HG03025 (cell line): ENCODE measurements around the gene SGO2.
"Not testable (repeated sequence)": the region's sequence is repeated elsewhere in the genome, so short reads cannot be mapped to it uniquely, and the experiment has no call there.

Source experiments
- ATAC-seq: cut with Tn5 transposase; IDR thresholded peaks from one replicate; pipeline ENCODE4 v1.9.1; 2021; ENCODE audit warnings: mild to moderate bottlenecking, moderate library complexity; ENCODE audit not compliant: unreplicated experiment, low FRiP score

SGO2 gene

DNA sequence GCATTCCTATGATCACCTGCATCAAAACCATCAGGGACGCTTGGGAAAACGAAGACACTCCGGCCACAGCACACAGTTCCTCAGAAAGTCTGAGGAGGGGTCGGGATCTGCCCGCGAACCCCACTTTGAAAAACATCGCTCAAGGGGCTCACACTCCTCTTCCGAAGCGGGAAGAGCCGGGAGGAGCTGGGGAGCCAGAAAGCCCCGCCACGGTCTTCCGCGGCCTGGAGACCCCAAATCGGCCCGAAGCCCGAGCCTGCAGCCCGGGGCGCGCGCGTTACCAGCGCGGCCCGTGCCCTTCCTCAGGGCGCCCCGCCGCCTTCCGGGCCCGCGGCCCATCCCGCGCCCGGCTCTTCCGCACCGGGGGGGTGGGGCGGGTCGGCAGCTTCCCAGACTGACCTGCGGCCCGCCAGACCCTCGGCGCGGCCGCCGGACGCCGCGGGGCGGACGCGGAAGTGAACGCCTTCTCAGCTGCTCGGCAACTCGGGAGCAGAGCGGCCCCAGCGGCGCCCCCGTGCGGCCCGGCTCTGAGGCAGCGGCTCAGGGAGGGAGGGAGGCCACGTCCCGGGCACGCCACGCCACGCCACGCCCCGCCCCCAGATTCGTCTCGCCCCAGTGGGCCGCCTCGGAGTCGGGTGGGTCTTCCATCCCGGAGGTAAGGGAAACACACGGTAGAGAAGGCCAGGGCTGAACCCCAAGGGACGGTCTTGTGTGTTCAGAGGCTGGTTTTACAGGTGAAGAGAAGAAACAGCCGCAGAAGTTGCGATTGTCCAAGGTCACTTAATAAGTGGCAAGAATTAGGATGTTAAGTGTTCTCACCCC, 16.2 kb upstream of the SGO2 start, which contains the start of gene KCTD18:
TSS of gene KCTD18 (minus strand) at position 457 of the 822 bp plus-strand sequence. CDS start 3,052 bp downstream, outside the sequence.
- peak; percentile 94 for ATAC-seq

DNA sequence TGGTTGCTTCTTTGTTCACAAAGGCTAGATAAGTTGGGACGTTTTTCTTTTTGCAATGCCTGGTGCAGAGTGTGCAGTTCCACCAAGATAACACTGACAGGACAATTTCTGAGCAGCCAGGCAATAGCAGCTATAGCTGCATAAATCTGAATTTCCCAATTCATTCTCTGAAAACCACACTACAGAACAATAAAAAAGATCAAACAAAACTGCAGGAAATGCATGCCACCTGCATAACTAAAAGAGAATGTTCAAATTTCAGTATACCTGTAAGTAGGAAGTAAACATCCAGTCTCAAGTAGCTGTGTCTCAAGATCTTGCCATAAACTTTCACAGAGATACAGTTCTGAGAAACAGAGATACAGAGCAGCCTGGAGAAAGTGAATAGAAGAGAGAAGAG, 10.9 kb upstream of the SGO2 start:
- ATAC-seq, result no peak

DNA sequence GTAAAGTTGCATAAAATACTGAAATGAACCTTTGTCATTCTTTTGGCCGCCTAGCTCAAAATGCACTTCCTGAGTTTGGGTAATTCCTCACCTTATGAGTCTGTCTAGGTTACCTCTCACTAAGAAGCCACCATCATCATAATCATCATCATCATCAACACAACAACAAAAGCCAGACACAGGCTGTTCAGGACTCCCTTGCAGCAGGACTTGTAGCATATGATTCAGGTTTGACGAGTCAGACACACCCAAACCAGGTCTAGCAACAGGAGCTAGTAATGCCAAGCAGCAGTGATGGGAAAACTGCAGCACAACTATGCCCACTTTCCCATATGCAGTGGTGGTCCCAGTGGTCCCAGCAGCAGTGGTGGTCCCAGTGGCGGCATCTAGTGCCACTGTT, 2.8 kb upstream of the SGO2 start:
- ATAC-seq, result no peak

DNA sequence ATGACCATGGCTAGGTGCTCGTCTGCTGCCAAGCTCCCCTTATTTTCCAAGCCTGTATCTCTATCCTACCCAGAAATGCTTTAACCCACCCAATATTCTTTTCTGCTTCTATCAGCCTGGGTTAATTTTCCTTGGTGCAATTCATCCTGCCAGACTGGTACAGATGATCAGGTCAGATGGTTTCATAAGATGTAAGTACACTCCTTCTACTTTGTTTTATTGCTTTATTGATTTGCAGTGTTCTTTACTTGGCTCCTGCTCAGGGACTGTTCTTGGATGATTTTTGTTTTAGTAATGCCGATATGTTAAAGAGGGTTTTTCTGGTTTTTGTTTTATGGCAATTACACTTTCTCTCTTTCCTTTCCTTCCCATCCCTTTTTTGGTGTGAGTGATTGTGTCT, 2.4 kb upstream of the SGO2 start:
- ATAC-seq, result no peak

DNA sequence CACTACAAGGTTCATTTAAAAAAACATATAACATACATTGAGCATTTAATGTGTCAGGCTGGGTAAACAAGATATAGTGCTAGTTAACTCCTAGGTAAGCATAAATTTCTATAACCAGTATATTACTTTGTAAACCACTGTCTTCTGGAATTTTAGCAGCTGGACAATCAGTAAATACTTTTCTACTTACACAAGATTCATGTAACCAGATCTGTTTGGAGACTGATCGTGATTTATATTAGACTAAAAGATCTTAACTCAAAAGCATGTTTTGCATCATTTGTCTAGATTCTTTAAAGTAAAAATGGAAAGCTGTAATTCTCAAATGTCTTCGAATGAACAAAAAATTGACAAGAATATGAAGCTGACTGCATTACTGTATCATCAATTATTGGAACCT, 941 bp upstream of the SGO2 start:
- ATAC-seq, result no peak

DNA sequence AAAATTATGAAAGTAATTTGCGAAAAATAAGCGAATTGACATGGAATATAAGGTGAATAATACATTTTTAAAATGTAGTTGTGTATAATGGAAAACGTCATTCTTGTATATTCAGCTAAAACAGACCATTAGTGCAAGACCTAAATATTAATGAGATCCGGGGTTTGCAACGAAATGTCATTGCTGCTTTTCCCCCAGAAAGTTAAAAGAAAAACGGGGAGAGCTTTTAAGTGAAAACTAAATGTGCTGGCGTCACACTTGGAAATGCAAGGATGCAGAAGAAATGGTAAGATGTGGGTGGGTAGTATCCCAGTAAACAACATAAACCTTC, 491 bp upstream of the SGO2 start:
- no peak for ATAC-seq

DNA sequence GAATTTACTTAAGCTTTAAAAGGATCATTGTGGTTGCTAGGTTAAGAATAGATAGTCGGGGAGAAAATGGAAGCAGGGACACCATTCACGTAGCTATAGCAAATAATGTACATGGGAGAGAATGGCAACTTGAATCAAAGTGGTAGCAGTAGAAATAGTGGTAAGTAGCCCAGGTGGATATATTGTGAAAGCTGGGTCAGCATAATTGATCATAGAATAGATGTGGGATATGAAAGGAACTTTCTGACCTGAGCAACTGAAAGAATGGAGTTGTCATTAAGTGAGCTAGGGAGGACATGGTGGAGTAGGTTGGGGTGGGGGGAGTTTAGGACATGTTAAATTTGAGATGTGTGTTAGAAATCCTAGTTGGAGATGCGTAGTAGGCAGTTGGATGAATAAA, 2.2 kb downstream of the SGO2 start:
- no peak for ATAC-seq

DNA sequence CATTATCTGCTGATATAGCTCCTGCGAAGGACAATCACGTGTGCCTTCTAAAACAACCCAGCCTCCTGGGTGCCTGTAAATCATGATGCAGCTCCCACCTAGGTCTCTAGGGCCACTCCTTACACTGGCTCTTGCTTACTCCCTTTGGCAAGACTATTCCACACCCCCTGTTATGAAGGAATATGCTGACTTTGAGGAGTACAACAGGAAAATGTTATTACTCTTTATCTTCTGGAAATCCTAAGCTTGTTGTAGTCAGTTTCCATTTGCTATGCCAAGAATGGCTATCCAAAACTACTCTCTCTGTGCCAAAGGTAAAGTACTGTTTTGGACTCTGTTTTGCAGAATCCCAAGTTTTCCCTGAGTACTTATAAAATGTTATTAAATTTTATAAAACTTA, 7.7 kb downstream of the SGO2 start:
- no peak for ATAC-seq

DNA sequence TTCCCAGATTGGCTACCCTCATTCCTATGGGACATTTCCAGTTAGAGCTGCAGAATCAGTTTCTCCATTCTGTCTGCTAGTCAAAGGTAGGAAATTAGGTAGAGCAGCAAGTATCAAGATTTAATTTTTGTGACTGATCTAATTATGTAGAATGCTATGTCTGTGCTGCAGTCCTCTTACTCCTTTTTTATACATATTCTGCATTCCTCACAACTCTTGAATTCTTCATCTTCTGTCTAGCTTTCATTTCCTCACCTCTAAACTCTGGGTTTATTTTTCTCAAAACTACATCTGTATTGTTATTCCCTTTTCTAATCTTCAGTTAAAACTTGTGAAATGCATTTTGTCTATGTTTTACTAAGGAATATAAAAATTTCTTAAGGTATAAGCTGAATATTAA, 8.6 kb downstream of the SGO2 start:
- ATAC-seq, result no peak

DNA sequence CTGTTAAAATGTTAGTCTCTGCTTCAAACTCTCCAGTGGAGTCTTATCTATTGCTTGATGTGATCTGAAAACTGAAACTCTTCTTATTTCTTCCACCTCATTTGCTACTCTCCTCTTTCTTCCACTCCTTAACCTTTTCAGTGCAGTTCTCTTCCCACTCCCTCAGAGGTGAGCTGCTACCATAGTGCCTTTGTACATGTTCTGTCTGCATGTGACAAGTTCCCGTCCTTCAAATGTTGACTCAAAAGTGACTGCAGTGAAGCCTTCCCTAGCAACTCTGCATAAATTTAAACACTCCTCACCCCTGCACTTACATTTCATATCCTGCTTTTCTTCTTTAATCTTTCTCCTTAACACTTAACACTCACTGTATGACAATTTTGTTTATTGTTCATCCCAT, 12.1 kb downstream of the SGO2 start:
- ATAC-seq, result no peak

DNA sequence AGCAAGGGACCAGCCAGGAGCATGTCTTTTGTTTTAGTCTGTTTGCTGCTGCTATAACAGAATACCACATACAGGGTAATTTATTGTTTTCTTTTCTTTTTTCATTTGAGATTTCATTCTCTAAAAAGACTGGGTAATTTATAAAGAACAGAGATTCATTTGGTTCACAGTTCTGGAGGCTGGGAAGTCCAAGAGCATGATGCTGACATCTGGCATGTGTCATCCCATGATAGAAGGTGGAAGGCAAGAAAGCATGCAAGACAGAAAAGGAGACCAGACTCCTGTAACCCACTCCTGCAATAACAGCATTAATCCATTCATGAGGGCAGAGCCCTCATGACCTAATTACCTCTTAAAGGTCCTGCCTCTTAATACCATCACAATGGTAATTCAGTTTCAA, 14.8 kb downstream of the SGO2 start:
- ATAC-seq, result no peak

DNA sequence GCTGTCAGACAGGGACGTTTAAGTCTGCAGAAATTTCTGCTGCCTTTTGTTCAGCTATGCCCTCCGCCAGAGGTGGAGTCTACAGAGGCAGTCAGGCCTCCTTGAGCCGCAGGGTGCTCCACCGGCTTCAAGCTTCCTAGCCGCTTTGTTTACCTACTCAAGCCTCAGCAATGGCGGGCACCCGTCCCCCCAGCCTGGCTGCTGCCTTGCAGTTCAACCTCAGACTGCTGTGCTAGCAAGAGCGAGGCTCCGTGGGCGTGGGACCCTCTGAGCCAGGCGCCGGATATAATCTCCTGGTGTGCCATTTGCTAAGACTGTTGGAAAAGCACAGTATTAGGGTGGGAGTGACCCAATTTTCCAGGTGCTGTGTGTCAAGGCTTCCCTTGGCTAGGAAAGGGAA, 40.6 kb downstream of the SGO2 start:
- ATAC-seq, result not testable (repeated sequence)

DNA sequence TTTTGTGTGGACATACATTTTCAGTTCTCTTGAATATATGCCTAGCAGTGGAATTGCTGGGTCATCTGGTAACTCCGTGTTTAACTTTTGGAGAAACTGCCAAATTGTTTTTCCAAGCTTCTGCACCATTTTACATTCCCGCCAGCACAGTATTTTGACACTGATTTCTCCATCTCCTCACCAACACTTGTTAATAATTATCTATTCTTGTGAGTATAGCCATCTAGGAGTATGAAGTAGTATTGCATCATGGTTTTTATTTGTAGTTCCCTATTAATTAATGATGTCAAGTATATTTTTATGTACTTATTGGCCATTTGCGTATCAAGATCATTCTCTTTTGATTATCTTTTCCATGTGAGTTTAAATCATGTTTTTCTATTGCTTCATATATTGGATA, 41.9 kb downstream of the SGO2 start:
- no peak for ATAC-seq

DNA sequence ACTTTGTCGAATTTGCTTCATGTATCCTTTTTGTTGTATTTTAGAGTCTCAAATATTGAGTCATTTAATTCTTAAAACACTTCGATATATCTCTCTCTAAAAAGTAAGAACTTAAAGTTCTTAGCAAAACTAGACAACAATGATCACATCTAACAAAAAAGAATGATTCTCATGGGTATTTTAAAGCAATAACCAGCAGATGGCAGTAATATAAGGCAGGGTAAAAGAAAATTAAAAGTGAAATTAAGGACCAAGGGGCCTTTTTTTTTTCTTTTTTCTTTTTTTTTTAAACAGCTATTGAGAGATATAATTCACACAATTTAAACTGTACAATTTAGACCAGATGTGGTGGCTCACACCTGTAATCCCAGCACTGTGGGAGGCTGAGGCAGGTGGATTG, 50.0 kb downstream of the SGO2 start:
- no peak for ATAC-seq

DNA sequence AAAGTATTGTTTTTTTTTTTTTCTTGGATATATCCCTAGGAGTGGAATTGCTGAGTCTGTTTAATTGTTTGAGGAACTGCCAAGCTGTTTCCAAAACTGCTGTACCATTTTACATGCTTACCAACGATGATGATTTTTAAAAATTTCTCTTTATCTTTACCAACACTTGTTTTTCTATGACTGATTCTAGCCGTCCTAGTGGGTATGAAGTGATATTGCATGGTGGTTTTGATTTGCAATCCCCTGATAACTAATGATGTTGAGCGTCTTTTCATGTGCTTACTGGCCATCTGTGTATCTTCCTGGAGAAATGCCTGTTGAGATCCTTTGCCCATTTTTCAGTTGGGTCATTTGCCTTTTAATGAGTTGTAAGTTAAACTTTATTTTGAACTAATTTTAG, 51.0 kb downstream of the SGO2 start:
- ATAC-seq, result no peak

DNA sequence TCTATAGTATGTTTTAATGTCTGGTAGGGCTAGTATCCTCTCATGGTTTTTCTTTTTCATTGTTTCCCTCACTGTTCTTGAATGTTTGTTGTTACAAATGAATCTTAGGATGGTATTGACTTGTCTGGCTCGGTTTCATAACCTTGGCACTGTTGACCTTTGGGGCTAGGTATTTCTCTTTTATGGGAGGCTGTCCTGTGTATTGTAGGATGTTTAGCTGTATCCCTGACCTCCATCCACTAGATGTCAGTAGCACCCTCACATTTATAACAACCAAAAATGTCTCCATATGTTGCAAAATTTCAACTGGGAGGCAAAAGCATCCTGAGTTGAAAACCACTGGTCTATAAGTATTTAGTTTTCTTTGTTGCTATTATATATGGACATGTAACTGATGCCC, 52.8 kb downstream of the SGO2 start:
- no peak for ATAC-seq

DNA sequence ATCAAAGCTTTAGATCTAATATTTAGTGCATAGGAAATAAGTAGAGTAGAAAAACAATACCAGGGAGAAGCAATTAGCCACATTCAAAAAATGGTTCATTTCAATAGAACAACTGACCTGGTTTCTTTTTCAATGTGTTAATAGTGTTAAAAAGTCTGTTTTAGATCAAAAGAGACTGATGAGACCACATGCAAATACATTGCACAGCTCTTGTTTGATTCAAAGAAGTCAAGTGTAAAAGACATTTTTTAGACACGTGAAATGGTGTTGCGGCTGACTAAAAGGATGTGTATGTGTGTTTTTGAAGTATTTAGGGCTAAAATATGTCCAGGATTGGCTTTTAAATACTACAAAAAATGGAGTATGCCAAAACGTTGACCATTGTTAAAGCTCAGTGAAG, 58.6 kb downstream of the SGO2 start:
- no peak for ATAC-seq

DNA sequence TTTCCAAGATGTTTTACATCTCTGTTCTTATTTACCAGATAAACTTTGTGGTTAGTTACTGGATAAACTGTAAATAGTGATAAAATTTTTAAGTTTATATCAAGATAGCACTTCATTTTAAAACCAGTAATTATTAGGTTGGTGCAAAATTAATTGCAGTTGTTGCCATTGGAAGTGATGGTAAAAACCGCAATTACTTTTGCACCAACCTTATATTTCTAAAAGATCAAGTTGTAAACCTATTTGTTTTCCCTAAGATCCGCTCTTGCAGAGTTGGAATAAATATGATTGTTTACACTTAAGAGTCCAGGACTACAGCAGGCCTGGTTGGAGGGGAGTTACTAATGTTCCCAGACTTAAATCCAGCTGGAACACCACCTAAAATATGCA, 59.3 kb downstream of the SGO2 start:
- ATAC-seq, result no peak

DNA sequence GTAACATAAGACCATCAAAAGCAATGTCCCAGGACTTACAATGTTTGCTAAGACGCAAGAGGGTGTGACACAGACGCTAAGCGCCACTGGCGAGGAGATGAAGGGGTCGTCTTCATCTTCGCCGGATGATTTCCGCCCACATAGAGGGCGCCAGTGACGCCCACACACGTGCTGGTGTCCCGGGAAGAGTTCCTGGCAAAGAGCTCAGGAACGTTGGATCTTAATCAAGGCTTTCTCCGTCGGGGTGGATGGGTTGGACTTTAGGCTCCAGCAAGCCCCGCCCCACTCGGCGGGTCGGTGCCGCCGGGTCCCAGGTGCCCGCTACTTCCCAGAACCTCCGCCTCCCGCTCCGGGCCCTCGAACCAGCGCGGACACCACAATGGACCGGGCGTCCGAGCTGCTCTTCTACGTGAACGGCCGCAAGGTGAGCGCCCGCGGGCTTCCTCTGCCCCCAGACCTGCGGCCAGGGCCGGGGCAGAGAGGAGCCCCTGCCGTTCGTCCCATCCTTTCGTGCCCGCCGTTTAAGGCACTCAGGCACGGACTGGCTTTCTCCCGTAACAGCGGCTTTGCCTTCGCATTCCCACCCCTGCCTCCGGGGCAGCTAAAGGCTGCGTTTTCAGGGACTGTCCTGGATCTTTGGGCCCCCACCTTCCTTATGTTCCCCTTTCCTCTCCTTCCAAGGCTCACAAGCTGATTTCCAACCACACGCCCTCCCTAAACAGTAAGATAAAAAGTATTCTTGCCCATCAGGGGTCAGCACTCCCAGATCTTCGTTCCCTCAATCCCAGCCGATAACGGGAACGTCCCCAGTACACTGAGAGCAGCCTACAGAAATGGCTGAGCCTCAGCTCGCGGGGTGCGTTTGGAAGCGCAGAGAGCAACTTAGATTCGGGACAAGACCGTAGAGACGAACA, 60.0 kb downstream of the SGO2 start, which contains the start of gene AOX1:
TSS of gene AOX1 (plus strand) at position 285 of the 914 bp plus-strand sequence. CDS start at position 380, 95 bp downstream.
- ATAC-seq, result no peak

DNA sequence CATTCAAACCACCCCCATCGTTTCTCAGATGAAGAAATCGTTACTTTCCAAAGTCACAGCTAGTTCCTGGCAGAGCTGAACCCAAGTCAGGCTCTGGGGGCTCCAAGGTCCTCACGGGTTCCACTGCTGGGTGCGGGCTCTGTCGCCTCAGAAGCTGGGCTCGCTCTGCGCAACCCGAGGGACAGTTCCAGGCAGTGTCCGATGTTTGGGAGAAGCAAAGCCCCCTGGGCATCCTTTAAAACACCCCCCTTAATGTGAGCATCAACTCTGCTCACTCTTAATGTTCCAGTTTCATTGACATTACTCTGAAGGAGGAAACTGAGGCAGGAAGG, 60.6 kb downstream of the SGO2 start:
- ATAC-seq, result no peak

DNA sequence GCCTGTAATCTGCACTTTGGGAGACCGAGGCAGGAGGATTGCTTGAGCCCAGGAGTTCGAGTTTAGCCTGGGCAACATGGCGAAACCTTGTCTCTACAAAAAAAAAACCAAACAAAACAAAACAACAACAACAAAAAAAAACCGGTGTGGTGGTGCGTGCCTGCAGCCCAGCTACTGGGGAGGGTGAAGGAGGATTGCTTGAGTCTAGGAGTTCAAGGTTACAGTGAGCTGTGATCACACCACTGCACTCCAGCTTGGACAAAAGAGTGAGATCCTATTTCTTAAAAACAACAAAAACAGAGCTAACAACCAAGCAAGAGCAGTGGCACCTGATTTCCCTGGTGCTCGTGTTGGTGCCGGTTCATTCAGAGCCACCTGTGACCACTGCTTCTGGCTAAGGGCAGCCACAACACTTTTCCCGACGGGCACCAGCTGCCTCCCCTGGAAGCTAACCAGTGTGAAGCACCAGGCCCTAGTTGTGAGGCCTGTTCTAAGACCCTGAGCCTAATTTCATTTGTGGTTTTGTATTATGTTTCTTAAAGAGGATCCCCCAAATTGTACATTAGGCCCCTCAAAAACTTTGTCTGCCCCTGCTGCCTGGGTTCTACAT, 61.1 kb downstream of the SGO2 start:
- no peak for ATAC-seq
